Testis (tissue), 2 donors: ENCODE measurements around the gene TRPV5.

Experiments
- CTCF ChIP-seq, 3 experiments: fragments of 450-650 bp in 2 of 3; fragments of 200-600 bp in 1 of 3; sonication (generic) in 1 of 3; IDR thresholded peaks; one replicate each; pipeline ENCODE4 v1.5.1; 2016 to 2019; ENCODE audit warnings: antibody characterized with exemption in 3 of 3, mild to moderate bottlenecking in 2 of 3, moderate library complexity in 1 of 3
- POLR2A ChIP-seq: fragments of 450-650 bp; IDR thresholded peaks from one replicate; pipeline ENCODE4 v1.6.1; 2017; ENCODE audit warnings: antibody characterized with exemption, mild to moderate bottlenecking, moderate library complexity

GRCh38 chr7:142879060-142879459 is 54.5 kb downstream of the TRPV5 start:
- TF ChIP-seq CTCF (IDR thresholded peaks at IDR 0.05) = no peak
- TF ChIP-seq POLR2A = no peak
